Neural crest cell (in vitro differentiated cells): ENCODE data around the gene ATL1. TPM values are rescaled to one million over a fixed set of nuclear protein-coding genes. Genes with fewer than 3 reads are reported as not detected.
A peak's percentile ranks its signal among the peaks of the same experiment; 100 is the strongest.

Source experiments
- DNase-seq: peaks from one replicate; pipeline ENCODE4 v3.0.0; 2021; ENCODE audit warnings: low read depth, mixed read lengths, low spot score
- H3K27ac Mint-ChIP-seq: one replicate; pipeline ENCODE4 v1.8.0; 2021; ENCODE audit warnings: mild to moderate bottlenecking, mixed read lengths; ENCODE audit not compliant: unreplicated experiment
- H3K27me3 Mint-ChIP-seq: 2 replicates; pipeline ENCODE4 v1.8.0; 2021; ENCODE audit warnings: low read depth, mild to moderate bottlenecking, mixed read lengths
- H3K36me3 Mint-ChIP-seq: 2 replicates; pipeline ENCODE4 v1.8.0; 2021; ENCODE audit warnings: low read depth, mild to moderate bottlenecking, mixed read lengths
- H3K4me1 Mint-ChIP-seq: 2 replicates; pipeline ENCODE4 v1.8.0; 2021; ENCODE audit warnings: mixed read lengths
- H3K4me3 Mint-ChIP-seq: one replicate; pipeline ENCODE4 v1.8.0; 2021; ENCODE audit warnings: mild to moderate bottlenecking, mixed read lengths
- H3K9me3 Mint-ChIP-seq: 2 replicates; pipeline ENCODE4 v1.8.0; 2021; ENCODE audit warnings: mixed read lengths
- CTCF ChIP-seq: fragments of 200-600 bp; sonication (generic); conservative IDR thresholded peaks from 2 replicates; pipeline ENCODE4 v1.5.0; 2021; ENCODE audit warnings: antibody characterized with exemption, mild to moderate bottlenecking
- total RNA-seq: library from RNA; stranded (reverse); gene quantifications from 2 replicates; pipeline ENCODE4 v1.2.1, GENCODE V29; 2021

The ATL1 gene
- total RNA-seq, 1 donor from 2014 or later, result 15.9 TPM

- no peak for DNase-seq
- no peak for TF ChIP-seq CTCF
- no peaks in the 10 kb centered on the region for H3K27me3 Mint-ChIP-seq
- no peaks in the 10 kb centered on the region for H3K9me3 Mint-ChIP-seq
- peaks cover 22% of the 10 kb centered on the region for H3K4me1 Mint-ChIP-seq
- H3K4me3 Mint-ChIP-seq, result no peak overlapping the region
- no peak overlapping the region for H3K27ac Mint-ChIP-seq
- peaks cover 4% of the 10 kb centered on the region for H3K36me3 Mint-ChIP-seq
These were observed 43.6 kb downstream of the ATL1 start for GRCh38 chr14:50603565-50603964.

- Mint-ChIP-seq H3K4me1 (peaks cover 16% of the 10 kb centered on the region), H3K27ac (no peak overlapping the region), H3K9me3 (no peaks in the 10 kb centered on the region)
These were observed 45.8 kb downstream of the ATL1 start for GRCh38 chr14:50605766-50606165.

GRCh38 chr14:50606468-50606867, 46.5 kb downstream of the ATL1 start:
- H3K9me3 Mint-ChIP-seq, result no peaks in the 10 kb centered on the region
- peaks cover 16% of the 10 kb centered on the region for H3K4me1 Mint-ChIP-seq
- no peak overlapping the region for H3K27ac Mint-ChIP-seq
- no peak for DNase-seq
- TF ChIP-seq CTCF, result no peak
- peaks cover 4% of the 10 kb centered on the region for H3K36me3 Mint-ChIP-seq
- H3K4me3 Mint-ChIP-seq, result no peak overlapping the region
- no peaks in the 10 kb centered on the region for H3K27me3 Mint-ChIP-seq

More at GRCh38 chr14:50605766-50606165, 45.8 kb downstream of the ATL1 start:
- no peak for TF ChIP-seq CTCF
- no peak for DNase-seq
- H3K36me3 Mint-ChIP-seq, result peaks cover 4% of the 10 kb centered on the region
- no peaks in the 10 kb centered on the region for H3K27me3 Mint-ChIP-seq
- no peak overlapping the region for H3K4me3 Mint-ChIP-seq

- no peaks in the 10 kb centered on the region for H3K27me3 Mint-ChIP-seq
- H3K4me3 Mint-ChIP-seq, result no peak overlapping the region
- H3K36me3 Mint-ChIP-seq, result peaks cover 4% of the 10 kb centered on the region
- DNase-seq, result no peak
- no peak for TF ChIP-seq CTCF
- H3K9me3 Mint-ChIP-seq, result no peaks in the 10 kb centered on the region
- H3K4me1 Mint-ChIP-seq, result peaks cover 16% of the 10 kb centered on the region
- H3K27ac Mint-ChIP-seq, result peak overlapping the region; percentile 79
These were observed 47.2 kb downstream of the ATL1 start for GRCh38 chr14:50607181-50607580.

GRCh38 chr14:50607761-50608160, 47.8 kb downstream of the ATL1 start:
- Mint-ChIP-seq H3K4me3 (no peak overlapping the region), H3K4me1 (peaks cover 16% of the 10 kb centered on the region), H3K27ac (no peak overlapping the region), H3K9me3 (no peaks in the 10 kb centered on the region), H3K36me3 (peaks cover 4% of the 10 kb centered on the region), H3K27me3 (no peaks in the 10 kb centered on the region)
- DNase-seq, result no peak
- no peak for TF ChIP-seq CTCF
